C1 segment of cervical spinal cord (tissue), 14 donors: ENCODE data around the gene NUP214.
"Not testable (repeated sequence)": the region's sequence is repeated elsewhere in the genome, so short reads cannot be mapped to it uniquely, and the experiment has no call there.

Experiments used
- DNase-seq, 14 donors: peaks; one replicate each; lab custom pipeline; 2025; lab: John Stamatoyannopoulos, UW

NUP214 gene

DNA sequence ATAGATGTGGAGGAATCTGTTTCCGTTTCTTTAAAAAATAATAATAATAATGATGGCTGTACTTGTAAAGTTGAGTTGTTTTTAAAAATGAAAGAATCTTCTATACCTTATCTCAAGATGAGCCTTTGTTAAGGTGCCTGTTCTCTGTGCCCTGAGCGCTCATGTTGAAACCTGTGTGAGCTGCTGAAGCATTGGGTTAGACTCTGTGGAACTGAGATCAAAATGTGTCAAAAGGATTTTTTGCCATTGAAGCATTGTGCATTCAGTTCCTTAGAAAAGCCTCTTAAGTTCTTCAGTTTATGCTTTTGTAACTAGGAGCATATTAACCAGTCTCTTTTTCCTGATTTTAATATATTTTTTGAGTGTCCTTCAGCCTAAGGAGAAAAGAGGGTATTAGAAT lies 67.7 kb downstream of the NUP214 start:
- DNase-seq: no peak

DNA sequence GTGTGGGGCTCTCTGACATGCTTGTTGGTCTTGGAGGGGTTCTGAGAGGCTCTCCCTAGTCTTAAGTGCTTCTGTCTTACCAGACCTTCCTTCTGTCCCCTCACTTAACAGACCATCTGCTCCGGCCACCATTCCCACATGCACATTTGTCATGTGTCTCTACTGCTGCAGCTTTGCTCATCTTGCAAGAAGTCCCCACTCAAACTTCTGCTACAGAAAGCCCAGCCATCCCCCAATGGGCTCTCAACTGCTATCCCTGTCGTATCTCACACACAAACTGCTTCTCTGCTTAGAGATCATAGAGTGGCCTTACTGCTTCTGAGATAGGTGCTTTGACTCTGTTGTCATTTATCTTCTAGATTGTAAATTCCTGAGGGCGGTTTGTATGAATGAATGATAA lies 69.4 kb downstream of the NUP214 start:
- no peak for DNase-seq

DNA sequence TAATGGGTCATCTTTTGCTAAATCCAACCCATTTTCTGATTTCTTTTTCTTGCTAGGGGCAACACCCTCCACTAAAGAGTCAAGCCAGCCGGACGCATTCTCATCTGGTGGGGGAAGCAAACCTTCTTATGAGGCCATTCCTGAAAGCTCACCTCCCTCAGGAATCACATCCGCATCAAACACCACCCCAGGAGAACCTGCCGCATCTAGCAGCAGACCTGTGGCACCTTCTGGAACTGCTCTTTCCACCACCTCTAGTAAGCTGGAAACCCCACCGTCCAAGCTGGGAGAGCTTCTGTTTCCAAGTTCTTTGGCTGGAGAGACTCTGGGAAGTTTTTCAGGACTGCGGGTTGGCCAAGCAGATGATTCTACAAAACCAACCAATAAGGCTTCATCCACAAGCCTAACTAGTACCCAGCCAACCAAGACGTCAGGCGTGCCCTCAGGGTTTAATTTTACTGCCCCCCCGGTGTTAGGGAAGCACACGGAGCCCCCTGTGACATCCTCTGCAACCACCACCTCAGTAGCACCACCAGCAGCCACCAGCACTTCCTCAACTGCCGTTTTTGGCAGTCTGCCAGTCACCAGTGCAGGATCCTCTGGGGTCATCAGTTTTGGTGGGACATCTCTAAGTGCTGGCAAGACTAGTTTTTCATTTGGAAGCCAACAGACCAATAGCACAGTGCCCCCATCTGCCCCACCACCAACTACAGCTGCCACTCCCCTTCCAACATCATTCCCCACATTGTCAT lies 72.0 kb downstream of the NUP214 start:
- no peak for DNase-seq

DNA sequence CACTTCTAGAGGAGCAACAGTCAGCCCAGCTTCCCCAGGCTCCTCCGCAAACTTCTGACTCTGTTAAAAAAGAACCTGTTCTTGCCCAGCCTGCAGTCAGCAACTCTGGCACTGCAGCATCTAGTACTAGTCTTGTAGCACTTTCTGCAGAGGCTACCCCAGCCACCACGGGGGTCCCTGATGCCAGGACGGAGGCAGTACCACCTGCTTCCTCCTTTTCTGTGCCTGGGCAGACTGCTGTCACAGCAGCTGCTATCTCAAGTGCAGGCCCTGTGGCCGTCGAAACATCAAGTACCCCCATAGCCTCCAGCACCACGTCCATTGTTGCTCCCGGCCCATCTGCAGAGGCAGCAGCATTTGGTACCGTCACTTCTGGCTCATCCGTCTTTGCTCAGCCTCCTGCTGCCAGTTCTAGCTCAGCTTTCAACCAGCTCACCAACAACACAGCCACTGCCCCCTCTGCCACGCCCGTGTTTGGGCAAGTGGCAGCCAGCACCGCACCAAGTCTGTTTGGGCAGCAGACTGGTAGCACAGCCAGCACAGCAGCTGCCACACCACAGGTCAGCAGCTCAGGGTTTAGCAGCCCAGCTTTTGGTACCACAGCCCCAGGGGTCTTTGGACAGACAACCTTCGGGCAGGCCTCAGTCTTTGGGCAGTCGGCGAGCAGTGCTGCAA lies 72.8 kb downstream of the NUP214 start:
- DNase-seq: no peak

DNA sequence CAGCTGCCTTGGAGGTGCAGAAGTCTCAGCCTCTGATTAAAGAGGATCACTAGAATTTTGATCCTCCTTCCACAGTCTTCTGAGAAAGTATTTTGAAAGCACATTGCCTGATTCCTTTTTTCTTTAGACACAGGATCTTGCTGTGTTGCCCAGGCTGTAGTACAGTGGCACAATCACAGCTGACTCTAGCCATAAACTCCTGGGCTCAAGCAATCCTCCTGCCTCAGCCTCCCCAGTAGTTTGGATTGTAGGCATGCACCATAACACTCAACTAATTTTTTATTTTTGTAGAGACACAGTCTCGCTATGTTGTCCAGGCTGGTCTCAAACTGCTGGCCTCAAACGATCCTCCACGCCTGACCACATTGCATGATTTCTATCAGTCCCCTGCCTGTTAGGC lies 76.5 kb downstream of the NUP214 start:
- DNase-seq: no peak

DNA sequence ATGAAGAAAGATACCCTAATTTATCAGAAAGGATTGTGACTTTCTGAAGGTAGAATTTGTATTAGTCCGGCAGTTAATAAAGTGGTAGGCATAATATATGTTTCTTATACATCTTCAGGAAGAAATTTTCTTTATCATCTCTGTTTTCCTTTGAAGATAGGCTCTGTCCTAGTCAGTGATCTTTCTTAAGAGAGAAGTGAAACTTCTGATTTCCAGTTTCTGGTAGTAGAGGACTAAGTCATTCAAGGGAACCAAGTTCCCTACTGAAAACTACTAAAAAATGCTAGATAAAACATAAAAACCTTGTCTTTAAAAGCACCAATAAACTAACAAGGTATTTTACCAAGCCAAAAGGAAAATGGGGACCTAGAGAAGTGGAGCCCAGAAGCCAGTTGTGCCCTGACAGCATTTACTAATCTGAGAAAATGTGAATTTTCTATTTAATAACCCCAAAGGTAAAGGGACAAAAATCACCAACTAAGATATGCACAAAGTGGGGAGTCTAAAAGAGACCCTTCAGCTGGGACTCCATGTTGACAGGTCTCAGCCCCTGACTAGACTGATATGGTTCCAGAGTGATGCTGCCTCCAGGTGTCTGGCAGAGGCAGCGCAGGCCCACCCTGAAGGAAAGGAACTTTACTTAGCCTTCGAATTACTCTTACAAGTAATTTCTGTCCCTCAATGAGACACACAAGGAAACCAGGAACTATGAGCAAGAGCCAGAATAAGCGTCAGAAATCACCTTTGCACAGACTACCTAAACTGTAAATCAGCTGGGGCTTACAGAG lies 78.2 kb downstream of the NUP214 start:
- no peak for DNase-seq

DNA sequence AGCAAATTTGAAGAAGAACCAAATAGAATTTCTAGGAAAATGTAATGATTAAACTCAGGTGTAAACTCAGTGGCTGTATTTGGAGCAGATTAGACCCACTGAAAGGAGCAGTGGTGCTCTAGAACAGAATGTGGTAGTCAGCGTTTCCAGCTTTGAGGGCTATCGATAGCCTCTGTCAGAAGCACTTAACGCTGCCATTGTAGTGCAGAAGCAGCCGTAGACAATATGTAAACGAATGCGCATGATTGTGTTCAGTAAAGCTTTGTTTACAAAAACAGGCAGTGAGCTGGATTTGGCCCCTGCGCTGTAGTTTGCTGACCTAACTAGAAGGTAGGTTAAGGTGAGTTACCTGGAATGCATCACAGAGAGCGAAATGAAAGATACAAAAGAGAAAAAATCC lies 78.9 kb downstream of the NUP214 start:
- DNase-seq: no peak

DNA sequence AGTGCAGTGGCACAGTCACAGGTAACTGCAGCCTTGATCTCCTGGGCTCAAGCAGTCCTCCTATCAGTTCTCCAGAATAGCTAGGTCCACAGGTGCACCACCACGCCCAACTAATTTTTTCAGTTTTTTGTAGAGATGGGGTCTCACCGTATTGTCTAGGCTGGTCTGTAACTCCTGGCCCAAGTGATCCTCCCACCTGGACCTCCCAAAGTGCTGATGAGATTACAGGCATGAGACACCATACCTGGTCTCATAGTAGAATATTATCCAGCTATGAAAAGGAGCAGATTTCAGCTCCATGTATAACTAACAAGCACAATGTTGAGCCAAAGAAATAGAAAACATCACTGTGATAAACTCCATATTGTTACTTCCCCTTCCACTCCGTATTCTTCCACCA lies 81.1 kb downstream of the NUP214 start:
- no peak for DNase-seq

DNA sequence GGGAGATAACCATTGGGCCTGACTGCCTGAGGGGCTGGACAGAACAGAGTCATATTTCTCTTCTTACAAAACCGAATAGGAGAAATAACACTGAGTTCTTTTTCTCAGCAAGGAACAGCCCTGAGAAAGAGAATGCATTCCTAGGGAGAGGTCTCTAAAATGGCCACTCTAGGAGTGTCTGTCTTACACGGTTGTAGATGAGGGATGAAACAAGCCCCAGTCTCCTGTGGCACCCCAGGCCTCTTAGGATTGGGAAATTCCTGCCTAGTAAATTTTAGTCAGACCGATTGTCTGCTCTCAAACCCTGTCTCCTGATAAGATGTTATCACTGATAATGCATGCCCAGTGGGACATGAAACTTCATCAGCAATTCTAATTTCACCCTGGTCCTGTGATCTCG lies 86.5 kb downstream of the NUP214 start:
- DNase-seq: not testable (repeated sequence)

DNA sequence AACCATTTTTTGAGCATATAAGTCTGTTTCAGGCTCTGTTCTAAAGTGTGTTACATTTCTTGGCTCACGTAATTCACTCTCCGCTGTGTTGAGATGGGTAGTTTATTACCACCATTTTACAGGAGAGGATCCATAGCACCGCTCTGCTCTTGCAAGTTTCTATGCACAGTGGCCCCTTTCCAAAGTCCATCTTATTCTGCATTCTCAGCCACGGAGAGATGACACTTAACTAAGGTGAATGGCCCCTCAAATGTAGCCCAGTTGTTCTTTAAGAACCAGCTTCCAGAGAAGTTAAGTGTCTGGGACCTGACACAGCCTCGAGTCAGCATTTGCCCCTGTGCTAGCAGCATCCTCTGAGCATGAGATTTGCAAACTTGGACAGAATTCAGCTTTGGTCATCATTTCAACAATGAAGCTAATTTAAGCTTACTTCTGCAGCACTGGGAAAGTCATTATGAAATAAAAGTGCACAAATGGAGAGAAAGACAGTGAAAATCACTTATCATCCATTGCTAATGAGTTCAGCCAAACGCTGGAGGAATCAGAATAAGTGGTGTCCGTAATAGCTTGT lies 89.0 kb downstream of the NUP214 start:
- DNase-seq: peak in 1 of 14 donors; percentile 6

DNA sequence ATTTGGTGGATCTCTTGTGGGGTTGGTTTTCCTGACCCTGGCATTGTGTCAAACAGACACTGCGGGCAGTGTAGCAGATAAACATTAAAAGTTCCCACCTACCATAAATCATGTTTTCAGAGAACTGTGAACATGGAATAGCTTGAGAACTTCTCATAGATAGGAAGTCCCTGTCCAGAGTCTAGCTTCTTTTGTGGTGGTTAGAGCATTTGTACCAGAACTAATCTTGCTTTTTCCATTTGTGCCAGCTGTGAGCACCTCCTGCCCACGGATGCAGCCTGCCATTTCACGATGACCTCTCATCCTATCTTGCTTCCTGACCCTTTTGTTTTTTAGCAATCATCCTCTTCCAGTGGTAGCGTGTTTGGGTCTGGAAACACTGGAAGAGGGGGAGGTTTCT lies 89.5 kb downstream of the NUP214 start:
- DNase-seq: no peak

DNA sequence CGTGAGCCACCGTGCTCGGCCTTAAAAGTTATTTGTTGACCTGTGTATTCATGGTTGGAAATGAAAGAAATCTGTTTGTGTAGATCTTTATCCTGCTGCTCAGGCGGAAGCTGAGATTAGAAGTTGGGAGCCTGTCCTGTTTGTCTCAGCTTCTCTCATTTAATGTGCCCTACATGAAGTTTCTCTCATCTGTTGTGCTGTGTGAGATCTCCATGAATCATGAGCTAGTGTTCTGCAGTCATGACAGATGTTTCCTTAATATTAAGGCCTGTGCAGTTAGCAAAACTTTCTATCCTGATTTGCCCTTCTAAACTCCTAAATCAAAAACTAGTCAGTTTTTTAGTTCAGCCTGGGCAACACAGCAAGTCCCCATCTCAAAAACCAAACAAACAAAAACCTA lies 91.4 kb downstream of the NUP214 start:
- DNase-seq: no peak

DNA sequence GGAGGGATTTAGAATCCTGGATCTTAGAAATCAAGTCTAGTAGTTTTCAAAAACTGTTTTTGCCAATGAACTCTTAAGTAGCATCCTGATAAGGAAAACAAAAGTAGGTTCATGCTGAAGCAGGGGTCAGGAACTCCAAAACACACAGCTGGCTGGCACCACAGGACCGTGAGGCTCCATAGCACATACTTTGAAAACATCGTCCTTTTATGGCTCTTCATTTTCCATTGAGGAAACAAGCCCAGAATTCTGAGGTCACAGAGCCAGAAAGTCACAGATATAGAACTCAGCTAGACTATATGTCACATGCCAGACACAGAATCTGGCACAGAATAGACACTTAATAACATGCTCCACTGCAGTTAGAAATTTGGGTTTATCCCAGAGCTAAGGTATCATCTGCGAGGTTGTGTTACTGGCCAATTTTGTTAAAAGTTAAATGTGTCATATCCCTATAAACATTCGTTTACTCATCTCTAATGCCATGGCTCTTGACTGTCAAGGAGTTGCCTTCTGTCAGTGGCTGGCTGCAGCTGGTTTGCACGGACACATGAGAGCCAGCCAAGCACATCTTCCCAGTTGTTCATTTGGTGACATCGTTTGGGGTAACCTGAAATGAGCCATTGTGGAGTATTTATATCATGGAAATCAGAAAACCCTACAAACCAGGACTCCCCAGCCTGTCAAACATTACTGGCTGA lies 92.1 kb downstream of the NUP214 start:
- no peak for DNase-seq

DNA sequence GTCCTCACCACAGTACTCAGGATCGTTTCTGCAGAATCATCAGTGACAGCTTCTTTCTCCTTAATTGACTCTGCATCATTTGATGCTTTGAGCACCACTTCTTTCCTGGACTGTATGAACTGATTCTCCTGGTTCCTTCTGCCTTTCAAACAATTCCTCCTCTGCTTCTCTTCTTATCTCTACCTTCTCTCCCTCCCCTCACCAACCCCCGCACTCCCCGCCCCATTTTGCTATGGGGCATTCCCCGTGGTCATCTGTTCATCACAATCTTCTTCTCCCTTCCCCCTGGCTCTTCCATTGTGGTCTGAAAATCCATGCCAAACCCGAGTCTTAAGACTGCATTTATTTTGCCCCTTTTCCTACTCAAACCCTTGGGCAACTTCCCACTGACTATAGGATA lies 93.0 kb downstream of the NUP214 start:
- DNase-seq: no peak

DNA sequence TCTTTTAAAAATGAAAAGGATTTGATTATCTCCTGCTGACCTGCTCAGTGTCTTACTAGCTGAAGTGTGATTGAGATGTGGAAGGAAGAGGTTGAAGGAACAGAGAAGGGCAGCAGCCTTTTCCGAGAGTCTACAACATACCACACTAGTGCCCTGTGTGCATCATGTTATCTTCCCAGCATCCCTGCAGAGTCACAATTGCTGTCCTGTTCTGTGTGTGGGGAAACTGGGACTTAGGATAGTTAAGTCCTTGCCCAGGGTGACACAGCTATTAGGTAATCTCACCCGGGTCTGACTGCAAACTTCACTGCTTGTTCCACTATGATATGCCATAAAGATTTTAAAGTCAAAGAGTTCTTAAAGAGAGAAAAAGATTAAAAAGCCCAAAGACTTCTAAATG lies 95.1 kb downstream of the NUP214 start:
- DNase-seq: no peak

DNA sequence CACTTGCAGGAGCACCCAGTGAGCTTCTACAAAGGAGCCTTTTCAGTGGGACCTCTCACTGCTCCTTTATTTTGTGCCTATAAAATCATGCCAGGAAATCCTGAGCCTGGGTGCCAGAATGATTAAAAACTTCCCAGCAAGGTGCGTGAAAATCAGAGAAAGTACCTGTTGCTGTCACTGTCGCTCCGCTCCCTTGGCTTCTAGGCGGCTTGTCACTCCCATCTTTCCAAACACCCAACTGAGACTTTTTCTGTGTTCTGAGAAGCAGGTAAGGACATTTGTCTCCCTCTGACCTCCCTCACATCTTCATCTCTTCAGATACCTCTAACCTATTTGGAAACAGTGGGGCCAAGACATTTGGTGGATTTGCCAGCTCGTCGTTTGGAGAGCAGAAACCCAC lies 97.1 kb downstream of the NUP214 start:
- DNase-seq: no peak

DNA sequence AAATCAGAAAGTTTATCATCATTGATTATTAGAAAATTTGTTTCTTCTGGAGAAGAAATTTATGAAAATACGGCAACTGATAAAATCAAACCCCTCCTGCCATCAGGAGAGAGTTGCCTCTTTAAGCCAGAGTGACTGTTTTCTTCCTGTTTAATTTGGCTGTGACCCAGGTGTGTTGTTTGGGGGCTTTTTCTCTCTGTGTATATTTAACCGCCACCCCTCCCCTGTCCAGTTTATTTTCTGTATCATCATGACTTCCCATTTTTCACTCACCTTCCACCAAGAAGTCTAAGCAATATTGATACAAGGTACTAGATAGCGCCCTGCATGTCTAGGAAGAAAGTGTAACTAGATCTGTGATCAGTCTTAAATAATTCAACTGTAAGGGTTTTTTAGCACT lies 100.8 kb downstream of the NUP214 start:
- no peak for DNase-seq

DNA sequence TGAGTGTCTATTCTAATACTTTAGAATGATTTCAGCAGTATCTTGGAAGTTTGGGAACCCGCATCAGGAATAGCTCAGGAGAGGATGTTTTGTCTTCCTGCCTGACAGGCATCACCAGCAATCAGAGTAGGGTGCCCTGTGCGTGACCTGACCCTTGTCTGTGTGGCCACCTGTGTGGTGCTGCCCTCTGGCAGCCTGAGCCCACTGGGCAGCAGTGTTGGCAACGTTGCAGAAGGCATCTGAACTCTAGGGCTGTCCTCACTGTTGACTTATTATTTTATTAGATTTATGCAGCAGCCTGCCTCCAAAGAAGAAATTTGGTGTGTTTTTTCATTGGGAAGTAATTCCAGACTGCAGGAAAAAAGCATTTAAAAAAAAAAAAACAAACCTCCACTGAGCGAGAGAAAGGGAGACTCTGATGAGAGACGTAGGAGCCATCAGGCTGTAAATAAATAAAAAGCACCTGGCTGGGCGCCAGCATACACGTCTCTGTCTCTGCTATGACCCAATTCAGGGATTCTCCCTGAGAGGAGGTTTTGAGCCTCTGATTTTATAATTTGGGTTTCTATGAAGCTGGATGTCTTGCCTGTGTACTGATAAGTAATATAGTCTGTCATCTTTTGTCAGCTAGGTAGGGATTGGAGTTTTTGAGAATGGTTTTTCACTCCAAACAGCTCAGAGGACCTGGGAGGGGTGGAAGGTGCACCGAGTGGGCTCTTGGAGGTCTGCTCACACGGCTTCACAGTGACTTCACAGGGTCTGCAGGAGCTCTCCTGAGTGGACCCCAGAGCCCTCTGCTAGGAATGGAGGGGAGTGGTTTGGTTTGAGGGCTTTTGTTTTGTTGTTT lies 101.9 kb downstream of the NUP214 start:
- no peak for DNase-seq

DNA sequence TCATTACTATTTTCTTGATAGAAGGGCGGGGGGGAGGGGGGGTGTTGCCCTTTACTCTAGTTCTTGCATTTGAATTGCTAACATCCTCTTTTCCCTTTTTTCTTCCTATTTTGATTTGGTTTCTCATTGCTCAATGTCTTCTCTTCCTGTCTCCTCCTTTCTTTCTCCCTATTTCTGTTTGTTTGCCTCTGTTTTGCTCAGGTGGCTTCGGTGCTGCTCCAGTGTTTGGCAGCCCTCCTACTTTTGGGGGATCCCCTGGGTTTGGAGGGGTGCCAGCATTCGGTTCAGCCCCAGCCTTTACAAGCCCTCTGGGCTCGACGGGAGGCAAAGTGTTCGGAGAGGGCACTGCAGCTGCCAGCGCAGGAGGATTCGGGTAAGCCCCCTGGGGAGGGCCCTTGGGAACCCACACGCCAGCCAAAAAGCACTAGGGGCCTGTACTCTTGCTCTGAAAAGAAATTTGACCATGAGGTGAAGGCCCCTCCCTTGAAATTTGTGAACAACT lies 102.6 kb downstream of the NUP214 start:
- peak in 1 of 14 donors; percentile 9 for DNase-seq

DNA sequence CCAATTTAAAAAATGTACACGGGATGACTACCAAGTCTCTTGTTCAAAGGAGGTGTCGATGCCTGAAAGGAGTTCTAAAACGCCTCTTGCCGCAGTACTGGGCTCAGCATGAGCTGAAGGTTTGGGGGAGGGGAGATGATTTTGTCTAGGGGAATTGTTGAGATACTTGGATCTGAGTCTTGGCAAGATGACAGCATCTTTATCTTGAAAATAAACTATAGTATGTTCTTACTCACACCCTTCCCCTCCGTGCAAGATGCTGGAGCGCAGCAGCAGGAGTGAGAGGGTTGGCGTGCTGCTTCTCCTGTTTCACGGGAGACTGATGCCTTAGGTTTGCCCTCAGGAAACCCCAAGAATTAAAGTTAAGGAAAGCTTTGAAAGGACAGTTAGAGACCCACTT lies 103.6 kb downstream of the NUP214 start:
- no peak for DNase-seq

DNA sequence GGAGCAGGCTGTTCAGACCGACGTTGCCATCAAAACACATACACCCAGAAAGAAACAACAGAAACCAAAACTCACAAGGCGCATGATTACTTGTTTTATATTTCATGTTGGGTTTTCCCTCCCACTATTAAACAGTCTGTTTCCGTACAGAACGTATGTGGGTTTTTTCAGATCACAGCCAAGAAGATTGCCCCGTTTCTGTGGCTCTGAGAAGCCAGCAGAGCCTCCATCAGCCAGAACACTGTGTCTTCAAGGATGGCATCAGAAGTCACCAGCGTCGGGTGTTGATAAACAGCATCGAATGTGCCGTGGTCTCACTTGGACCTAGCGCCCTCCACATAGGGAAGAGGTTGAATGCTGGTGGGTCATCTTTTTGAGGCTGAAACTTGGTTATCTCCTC lies 108.2 kb downstream of the NUP214 start:
- DNase-seq: no peak
